ENCODE results near the gene KLRB1.
"Not testable (repeated sequence)": the region's sequence is repeated elsewhere in the genome, so short reads cannot be mapped to it uniquely, and the experiment has no call there.

DNA sequence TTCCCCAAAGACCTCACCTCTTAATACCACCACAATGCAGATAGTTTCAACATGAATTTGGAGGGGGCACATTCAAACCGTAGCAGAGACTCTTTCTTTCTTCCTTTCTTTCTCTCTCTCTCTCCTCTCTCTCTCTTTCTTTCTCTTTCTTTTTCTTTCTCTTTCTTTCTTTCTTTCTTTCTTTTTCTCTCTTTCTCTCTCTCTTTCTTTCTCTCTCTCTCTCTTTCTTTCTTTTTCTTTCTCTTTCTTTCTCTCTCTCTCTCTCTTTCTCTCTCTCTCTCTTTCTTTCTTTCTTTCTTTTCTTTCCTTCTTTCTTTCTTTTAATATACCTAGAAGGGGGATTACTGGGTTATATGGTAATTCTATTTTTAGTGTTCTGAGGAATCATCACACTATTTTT, 11.2 kb upstream of the KLRB1 start:
- not testable (repeated sequence) for TF ChIP-seq POLR2A (IDR thresholded peaks at IDR 0.05; ENCODE audit: low read length); GATA1 (IDR thresholded peaks at IDR 0.05; ENCODE audit: low read depth, low read length)
